T-helper 2 cell treated with Interferon-gamma antibody and Interleukin-4, amounts not matched to agents 5 μg/mL and 100 μg/mL, for 36 hours (primary cell): ENCODE results near the gene AMD1.
"Not testable (repeated sequence)": the region's sequence is repeated elsewhere in the genome, so short reads cannot be mapped to it uniquely, and the experiment has no call there.

Source experiments
- DNase-seq: peaks from one replicate; pipeline ENCODE4 v3.0.0; 2021; ENCODE audit warnings: low spot score
- H3K27ac Mint-ChIP-seq: one replicate; pipeline ENCODE4 v1.8.0; 2021; ENCODE audit warnings: mild to moderate bottlenecking, mixed read lengths
- H3K27me3 Mint-ChIP-seq: one replicate; pipeline ENCODE4 v1.8.0; 2021; ENCODE audit warnings: low read depth, mixed read lengths
- H3K36me3 Mint-ChIP-seq: one replicate; pipeline ENCODE4 v1.8.0; 2021; ENCODE audit warnings: low read depth, mixed read lengths
- H3K4me1 Mint-ChIP-seq: one replicate; pipeline ENCODE4 v1.8.0; 2021; ENCODE audit warnings: low read depth, mixed read lengths
- H3K4me3 Mint-ChIP-seq: one replicate; pipeline ENCODE4 v1.8.0; 2022; ENCODE audit warnings: mild to moderate bottlenecking, moderate library complexity, mixed read lengths
- H3K9me3 Mint-ChIP-seq: one replicate; pipeline ENCODE4 v1.8.0; 2021; ENCODE audit warnings: mixed read lengths

AMD1 gene

GRCh38 chr6:110884321-110884720, 9.7 kb downstream of the AMD1 start:
- DNase-seq = no peak
- Mint-ChIP-seq H3K4me3 (peak overlapping the region; percentile 6), H3K36me3 (peaks cover 36% of the 10 kb centered on the region), H3K9me3 (no peaks in the 10 kb centered on the region), H3K27me3 (no peaks in the 10 kb centered on the region), H3K27ac (no peak overlapping the region), H3K4me1 (peaks cover 62% of the 10 kb centered on the region)

- no peak overlapping the region for H3K4me3 Mint-ChIP-seq
- peaks cover 54% of the 10 kb centered on the region for H3K4me1 Mint-ChIP-seq
- no peak for DNase-seq
- no peaks in the 10 kb centered on the region for H3K27me3 Mint-ChIP-seq
- H3K9me3 Mint-ChIP-seq = no peaks in the 10 kb centered on the region
- peak overlapping the region; percentile 52 for H3K27ac Mint-ChIP-seq
- peaks cover 38% of the 10 kb centered on the region for H3K36me3 Mint-ChIP-seq
Measured at GRCh38 chr6:110885526-110885925, 10.9 kb downstream of the AMD1 start.

DNA sequence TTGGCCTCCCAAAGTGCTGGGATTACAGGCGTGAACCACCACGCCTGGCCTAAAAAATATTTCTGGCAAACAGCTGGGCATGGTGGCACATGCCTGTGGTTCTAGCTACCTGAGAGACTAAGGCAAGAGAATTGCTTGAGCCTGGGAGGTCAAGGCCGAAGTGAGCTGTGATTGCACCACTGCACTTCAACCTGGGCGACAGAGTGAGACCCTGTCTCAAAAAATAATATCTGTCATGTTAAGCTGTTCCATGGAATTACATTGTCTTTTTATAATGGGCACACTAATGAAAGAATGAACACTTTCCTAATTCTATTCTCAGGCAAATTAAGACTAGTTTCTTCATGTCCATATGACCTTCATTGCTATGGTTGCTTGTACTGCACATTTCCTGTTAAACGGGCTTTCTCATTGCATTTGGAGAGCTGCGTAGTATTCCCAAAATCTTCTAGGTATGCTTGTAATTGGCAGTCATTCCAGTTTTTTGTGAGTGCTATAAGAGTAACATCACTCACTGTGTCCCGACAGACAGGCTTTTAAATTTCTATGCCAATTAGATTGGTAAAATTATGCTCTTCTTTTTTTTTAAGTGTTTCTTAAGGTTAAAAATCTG, 12.1 kb downstream of the AMD1 start:
- H3K9me3 Mint-ChIP-seq = no peaks in the 10 kb centered on the region
- no peak for DNase-seq
- H3K27ac Mint-ChIP-seq = no peak overlapping the region
- no peaks in the 10 kb centered on the region for H3K27me3 Mint-ChIP-seq
- peaks cover 44% of the 10 kb centered on the region for H3K36me3 Mint-ChIP-seq
- H3K4me1 Mint-ChIP-seq = peaks cover 43% of the 10 kb centered on the region
- no peak overlapping the region for H3K4me3 Mint-ChIP-seq

- DNase-seq = no peak
- H3K4me1 Mint-ChIP-seq = peaks cover 20% of the 10 kb centered on the region
- no peak overlapping the region for H3K4me3 Mint-ChIP-seq
- H3K27me3 Mint-ChIP-seq = no peaks in the 10 kb centered on the region
- H3K9me3 Mint-ChIP-seq = no peaks in the 10 kb centered on the region
- H3K27ac Mint-ChIP-seq = no peak overlapping the region
- peaks cover 61% of the 10 kb centered on the region for H3K36me3 Mint-ChIP-seq
Measured at GRCh38 chr6:110890288-110890687, 15.7 kb downstream of the AMD1 start.

DNA sequence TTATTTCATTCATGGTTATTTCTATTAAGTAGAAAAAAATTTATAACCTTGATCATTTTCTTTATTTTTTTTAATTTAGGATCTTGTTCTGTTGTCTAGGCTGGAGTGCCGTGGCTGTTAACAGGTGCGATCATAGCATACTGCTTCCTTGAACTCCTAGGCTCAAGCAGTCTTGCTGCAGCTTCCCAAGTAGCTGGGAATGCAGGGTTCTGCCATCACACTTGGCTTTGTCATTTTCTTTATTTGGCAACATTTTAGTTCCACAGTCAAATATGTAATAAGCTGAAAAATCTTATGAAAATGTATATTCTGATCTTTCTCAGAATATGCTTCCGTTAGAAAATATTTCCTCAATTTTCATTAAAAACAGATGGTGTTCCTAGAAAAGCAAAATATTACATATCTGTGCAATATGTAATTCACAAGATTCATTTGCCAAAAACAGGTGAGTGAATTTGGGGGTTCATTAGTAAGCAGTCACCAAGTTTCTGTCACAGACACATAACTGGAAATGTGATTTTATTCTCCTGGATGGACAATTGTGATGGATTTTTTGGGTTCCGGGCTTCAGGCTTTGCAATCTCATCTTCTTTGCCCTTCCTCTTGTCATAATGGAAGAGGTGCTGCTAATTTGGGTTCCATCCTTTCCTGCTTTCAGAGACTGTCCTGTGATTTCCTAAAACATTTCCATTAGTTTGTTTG, 21.5 kb downstream of the AMD1 start:
- peaks cover 75% of the 10 kb centered on the region for H3K36me3 Mint-ChIP-seq
- no peaks in the 10 kb centered on the region for H3K27me3 Mint-ChIP-seq
- H3K27ac Mint-ChIP-seq = no peak overlapping the region
- DNase-seq = no peak
- H3K4me1 Mint-ChIP-seq = peaks cover 4% of the 10 kb centered on the region
- no peak overlapping the region for H3K4me3 Mint-ChIP-seq
- no peaks in the 10 kb centered on the region for H3K9me3 Mint-ChIP-seq

- H3K27me3 Mint-ChIP-seq = no peaks in the 10 kb centered on the region
- H3K36me3 Mint-ChIP-seq = peaks cover 68% of the 10 kb centered on the region
- no peaks in the 10 kb centered on the region for H3K9me3 Mint-ChIP-seq
- peaks cover 4% of the 10 kb centered on the region for H3K4me1 Mint-ChIP-seq
- H3K4me3 Mint-ChIP-seq = no peak overlapping the region
- no peak for DNase-seq
- no peak overlapping the region for H3K27ac Mint-ChIP-seq
Measured at GRCh38 chr6:110897433-110897832, 22.8 kb downstream of the AMD1 start.

GRCh38 chr6:110898111-110898510, 23.5 kb downstream of the AMD1 start:
- Mint-ChIP-seq H3K4me1 (peaks cover 3% of the 10 kb centered on the region), H3K9me3 (peaks cover under 1% of the 10 kb centered on the region), H3K27me3 (no peaks in the 10 kb centered on the region), H3K27ac (no peak overlapping the region), H3K4me3 (no peak overlapping the region), H3K36me3 (peaks cover 63% of the 10 kb centered on the region)
- no peak for DNase-seq

GRCh38 chr6:110900028-110900598, 25.5 kb downstream of the AMD1 start:
- Mint-ChIP-seq H3K4me1 (peaks cover 2% of the 10 kb centered on the region), H3K27ac (no peak overlapping the region), H3K4me3 (no peak overlapping the region), H3K9me3 (peaks cover 18% of the 10 kb centered on the region), H3K36me3 (peaks cover 65% of the 10 kb centered on the region), H3K27me3 (no peaks in the 10 kb centered on the region)
- no peak for DNase-seq

DNA sequence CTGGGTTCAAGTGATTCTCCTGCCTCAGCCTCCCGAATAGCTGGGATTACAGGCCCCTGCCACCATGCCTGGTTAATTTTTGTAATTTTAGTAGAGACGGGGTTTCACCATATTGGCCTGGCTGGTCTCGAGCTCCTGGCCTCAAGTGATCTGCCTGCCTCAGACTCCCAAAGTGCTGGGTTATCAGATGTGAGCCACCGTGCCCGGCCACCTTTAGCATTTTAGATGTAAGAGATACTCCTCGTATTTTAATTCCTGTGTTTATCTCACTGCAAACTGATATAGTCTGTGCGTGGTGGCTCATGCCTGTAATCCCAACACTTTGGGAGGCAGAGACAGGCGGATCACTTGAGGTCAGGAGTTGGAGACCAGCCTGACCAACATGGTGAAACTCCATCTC, 27.0 kb downstream of the AMD1 start:
- H3K27ac Mint-ChIP-seq, H3K27me3 Mint-ChIP-seq, H3K4me3 Mint-ChIP-seq, DNase-seq, H3K4me1 Mint-ChIP-seq: not testable (repeated sequence)
- Mint-ChIP-seq H3K9me3 (peaks cover 32% of the 10 kb centered on the region), H3K36me3 (peaks cover 62% of the 10 kb centered on the region)

DNA sequence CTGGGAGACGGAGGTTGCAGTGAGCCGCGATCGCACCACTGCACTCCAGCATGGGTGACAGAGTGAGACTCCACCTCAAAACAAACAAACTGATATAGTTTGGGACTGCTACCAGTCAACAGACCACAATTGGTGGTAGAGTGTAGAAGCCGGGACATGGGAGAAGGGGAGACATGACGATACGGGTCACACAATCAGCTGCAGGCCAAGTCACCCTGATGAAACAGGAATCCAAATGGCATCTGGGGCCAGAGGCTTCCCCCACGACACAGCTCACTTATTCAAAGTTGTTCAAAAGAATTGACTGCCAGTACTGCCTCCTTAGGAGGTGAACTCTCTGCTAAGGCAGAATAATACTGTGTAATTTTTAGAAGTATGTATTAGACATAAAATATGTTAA, 27.5 kb downstream of the AMD1 start:
- no peak for DNase-seq
- Mint-ChIP-seq H3K4me1 (peaks cover 2% of the 10 kb centered on the region), H3K36me3 (peaks cover 61% of the 10 kb centered on the region), H3K27me3 (peaks cover under 1% of the 10 kb centered on the region), H3K9me3 (peaks cover 36% of the 10 kb centered on the region), H3K27ac (peak overlapping the region; percentile 43), H3K4me3 (no peak overlapping the region)

- H3K9me3 Mint-ChIP-seq = peaks cover 50% of the 10 kb centered on the region
- H3K27me3 Mint-ChIP-seq, H3K27ac Mint-ChIP-seq, DNase-seq, H3K4me3 Mint-ChIP-seq, H3K4me1 Mint-ChIP-seq: not testable (repeated sequence)
- H3K36me3 Mint-ChIP-seq = peaks cover 35% of the 10 kb centered on the region
Measured at GRCh38 chr6:110906273-110906672, 31.7 kb downstream of the AMD1 start.

DNA sequence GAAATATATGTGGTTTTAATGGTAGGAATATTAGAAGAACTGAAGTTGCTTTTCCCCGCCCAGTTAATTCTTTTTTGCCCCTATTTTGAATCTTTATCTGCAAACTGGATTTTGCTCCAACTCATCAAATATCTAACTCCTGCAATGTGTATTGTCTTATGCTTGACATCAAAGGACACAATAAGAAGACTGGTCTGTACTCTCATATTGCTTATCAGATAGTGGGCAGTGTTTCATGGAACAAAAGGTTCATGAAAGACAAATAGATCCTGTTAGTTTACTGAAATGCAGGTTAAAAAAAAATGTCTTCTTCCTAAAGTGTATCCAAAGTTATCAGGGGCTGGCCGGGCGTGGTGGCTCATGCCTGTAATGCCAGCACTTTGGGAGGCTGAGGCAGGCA, 56.2 kb downstream of the AMD1 start:
- no peak for DNase-seq
- H3K27me3 Mint-ChIP-seq = peaks cover 3% of the 10 kb centered on the region
- H3K4me1 Mint-ChIP-seq = peaks cover 8% of the 10 kb centered on the region
- H3K9me3 Mint-ChIP-seq = no peaks in the 10 kb centered on the region
- no peaks in the 10 kb centered on the region for H3K36me3 Mint-ChIP-seq
- no peak overlapping the region for H3K27ac Mint-ChIP-seq
- no peak overlapping the region for H3K4me3 Mint-ChIP-seq

DNA sequence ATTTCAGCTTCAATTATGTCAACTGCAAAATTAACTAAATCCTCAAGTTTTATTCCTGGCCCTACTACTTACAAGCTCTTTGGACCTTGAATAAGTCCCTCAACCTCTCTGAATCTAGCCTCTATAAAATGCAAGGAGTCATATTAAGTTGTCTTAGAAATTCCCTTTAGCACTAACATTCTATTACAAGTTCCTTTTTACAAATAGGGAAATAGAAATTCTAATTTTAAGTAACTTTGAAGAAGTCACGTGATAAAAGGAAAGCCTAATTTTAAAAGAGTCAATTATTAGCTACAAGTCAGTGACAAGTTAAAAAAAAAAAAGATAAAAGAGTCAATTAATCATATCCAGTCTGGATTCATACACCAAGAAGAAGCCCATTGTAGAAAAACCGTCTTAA, 59.3 kb downstream of the AMD1 start:
- Mint-ChIP-seq H3K27me3 (no peaks in the 10 kb centered on the region), H3K36me3 (no peaks in the 10 kb centered on the region), H3K9me3 (no peaks in the 10 kb centered on the region), H3K27ac (no peak overlapping the region), H3K4me3 (no peak overlapping the region), H3K4me1 (peaks cover 8% of the 10 kb centered on the region)
- DNase-seq = no peak

GRCh38 chr6:110934381-110934898, 59.9 kb downstream of the AMD1 start:
- DNase-seq = no peak
- no peak overlapping the region for H3K4me3 Mint-ChIP-seq
- no peak overlapping the region for H3K27ac Mint-ChIP-seq
- no peaks in the 10 kb centered on the region for H3K36me3 Mint-ChIP-seq
- H3K9me3 Mint-ChIP-seq = no peaks in the 10 kb centered on the region
- H3K27me3 Mint-ChIP-seq = no peaks in the 10 kb centered on the region
- H3K4me1 Mint-ChIP-seq = peaks cover 12% of the 10 kb centered on the region
